GM18909 (cell line): ENCODE data around the gene ALLC.

Experiments
- ATAC-seq: cut with Tn5 transposase; IDR thresholded peaks from one replicate; pipeline ENCODE4 v1.9.1; 2021; ENCODE audit warnings: mild to moderate bottlenecking; ENCODE audit not compliant: unreplicated experiment, poor library complexity

ALLC gene

GRCh38 chr2:3705782-3706181 is 47.8 kb downstream of the ALLC start:
- no peak for ATAC-seq

GRCh38 chr2:3706892-3707291 is 48.9 kb downstream of the ALLC start:
- ATAC-seq, result no peak

- no peak for ATAC-seq
Measured at GRCh38 chr2:3708576-3708975, 50.6 kb downstream of the ALLC start.

GRCh38 chr2:3709225-3709624 is 51.2 kb downstream of the ALLC start:
- ATAC-seq, result no peak

GRCh38 chr2:3712424-3712823 is 54.4 kb downstream of the ALLC start:
- ATAC-seq, result no peak

- no peak for ATAC-seq
Measured at GRCh38 chr2:3712831-3713503, 55.0 kb downstream of the ALLC start.

- ATAC-seq, result no peak
Measured at GRCh38 chr2:3718679-3719078, 60.7 kb downstream of the ALLC start.

- no peak for ATAC-seq
Measured at GRCh38 chr2:3725002-3725401, 67.0 kb downstream of the ALLC start.

- ATAC-seq, result no peak
Measured at GRCh38 chr2:3725458-3726250, 67.7 kb downstream of the ALLC start.

GRCh38 chr2:3726511-3726910 is 68.5 kb downstream of the ALLC start:
- ATAC-seq, result no peak

GRCh38 chr2:3727397-3728045 is 69.5 kb downstream of the ALLC start:
- ATAC-seq, result no peak

- peak; percentile 54 for ATAC-seq
Measured at GRCh38 chr2:3728104-3729054, 70.4 kb downstream of the ALLC start.

GRCh38 chr2:3729055-3729448 is 71.1 kb downstream of the ALLC start:
- no peak for ATAC-seq

GRCh38 chr2:3729786-3730185 is 71.8 kb downstream of the ALLC start:
- no peak for ATAC-seq

- no peak for ATAC-seq
Measured at GRCh38 chr2:3730646-3731045, 72.6 kb downstream of the ALLC start.

GRCh38 chr2:3731829-3732228 is 73.8 kb downstream of the ALLC start:
- ATAC-seq, result no peak

GRCh38 chr2:3736112-3736511 is 78.1 kb downstream of the ALLC start:
- ATAC-seq, result no peak

- ATAC-seq, result no peak
Measured at GRCh38 chr2:3737128-3737527, 79.1 kb downstream of the ALLC start.

- ATAC-seq, result no peak
Measured at GRCh38 chr2:3738454-3738853, 80.5 kb downstream of the ALLC start.

GRCh38 chr2:3739313-3739712 is 81.3 kb downstream of the ALLC start:
- ATAC-seq, result no peak
